K562 (cell line): Measurements from ENCODE around the gene CCDC124. TPM values are rescaled to one million over a fixed set of nuclear protein-coding genes. Genes with fewer than 3 reads are reported as not detected.

ENCODE experiments used
- BCOR ChIP-seq: fragments of 450-650 bp; IDR thresholded peaks from 2 replicates; pipeline ENCODE4 v1.6.1; 2016
- CBFA2T2 ChIP-seq: fragments of 450-650 bp; conservative IDR thresholded peaks from 2 replicates; pipeline ENCODE4 v1.6.1; 2017; ENCODE audit warnings: mild to moderate bottlenecking
- ERF ChIP-seq: fragments of 450-650 bp; formaldehyde crosslinking; IDR thresholded peaks from 2 replicates; pipeline ENCODE4 v1.4.0; 2020; ENCODE audit warnings: mild to moderate bottlenecking, mixed read lengths
- ETV5 ChIP-seq: sonication (generic); formaldehyde crosslinking; IDR thresholded peaks from 2 replicates; pipeline ENCODE4 v1.4.0; 2020; ENCODE audit warnings: low read depth, mild to moderate bottlenecking, missing genetic modification reagents
- MAFF ChIP-seq: IDR thresholded peaks from 2 replicates; pipeline ENCODE4 v1.6.1; 2012; ENCODE audit warnings: low read length, improper control_type of control experiment
- MLX ChIP-seq, 2 experiments: fragments of 450-650 bp in 1 of 2; sonication (generic) in 1 of 2; formaldehyde crosslinking; conservative IDR thresholded peaks; 2 replicates each; pipeline versions ENCODE4 v1.4.0 to v1.8.1; 2020 to 2022; ENCODE audit warnings: mild to moderate bottlenecking in 1 of 2, missing genetic modification reagents in 1 of 2
- MNT ChIP-seq, 2 experiments: fragments of 450-650 bp; conservative IDR thresholded peaks; 2 replicates each; pipeline ENCODE4 v1.6.1; 2017; ENCODE audit warnings: mild to moderate bottlenecking in 2 of 2, moderate library complexity in 2 of 2
- NR2C2 ChIP-seq, 2 experiments: fragments of 200-800 bp in 1 of 2; sonication (Bioruptor generic) in 1 of 2; sonication (generic) in 1 of 2; formaldehyde crosslinking in 1 of 2; IDR thresholded peaks; 2 replicates each; pipeline versions ENCODE4 v1.6.1 to v1.8.0; 2016 to 2022; ENCODE audit warnings: mild to moderate bottlenecking in 1 of 2, missing compliant biosample characterization in 1 of 2, missing genetic modification characterization in 1 of 2, missing genetic modification reagents in 1 of 2
- RBM17 ChIP-seq: fragments of 200-400 bp; formaldehyde crosslinking; IDR thresholded peaks from 2 replicates; pipeline ENCODE4 v1.6.1; 2017; ENCODE audit warnings: low read depth, mild to moderate bottlenecking, low read length, borderline replicate concordance
- RFX7 ChIP-seq: fragments of 250-450 bp; sonication (Bioruptor Pico); IDR thresholded peaks from 2 replicates; pipeline ENCODE4 v1.5.1; 2021; ENCODE audit warnings: mild to moderate bottlenecking
- TAF15 ChIP-seq: fragments of 200-400 bp; formaldehyde crosslinking; IDR thresholded peaks from 2 replicates; pipeline ENCODE4 v1.6.1; 2017; ENCODE audit warnings: mild to moderate bottlenecking, low read depth, low read length, moderate library complexity
- TOE1 ChIP-seq, 2 experiments: fragments of 450-650 bp in 1 of 2; sonication (generic) in 1 of 2; formaldehyde crosslinking in 1 of 2; IDR thresholded peaks; 2 replicates each; pipeline versions ENCODE4 v1.7.1 to v1.8.0; 2016 to 2022; ENCODE audit warnings: borderline replicate concordance in 2 of 2, mild to moderate bottlenecking in 2 of 2, antibody characterized with exemption in 1 of 2, inconsistent platforms in 1 of 2, low read depth in 1 of 2, missing genetic modification reagents in 1 of 2, moderate library complexity in 1 of 2
- XRCC5 ChIP-seq: fragments of 200-400 bp; formaldehyde crosslinking; IDR thresholded peaks from 2 replicates; pipeline ENCODE4 v1.6.1; 2017; ENCODE audit warnings: low read depth, mild to moderate bottlenecking, low read length
- ZC3H4 ChIP-seq: sonication (generic); formaldehyde crosslinking; IDR thresholded peaks from 2 replicates; pipeline ENCODE4 v1.9.0; 2021; ENCODE audit warnings: missing genetic modification reagents, borderline replicate concordance
- polyA plus RNA-seq, 8 experiments: library from polyadenylated mRNA; depleted of rRNA in 4 of 8; stranded (reverse) in 5 of 8; unstranded in 3 of 8; fragments of >200 nt; fragmentation: Nextera tagmentation in 2 of 8; fragmentation: Illumina TruSeq in 1 of 8; extraction: Ambion mirVana in 2 of 8; extraction: Trizol in 1 of 8; gene quantifications; 2 replicates each; pipeline versions ENCODE4 v1.2.1 to v1.2.3, GENCODE V29; 2011 to 2014; ENCODE audit warnings: inconsistent platforms in 1 of 8, missing spikeins in 1 of 8
- total RNA-seq, 7 experiments: library from RNA; depleted of rRNA in 6 of 7; stranded (reverse); fragments of >200 nt in 6 of 7; fragmentation: Illumina TruSeq in 2 of 7; extraction: Trizol in 2 of 7; gene quantifications; 2 replicates each; pipeline versions ENCODE4 v1.2.1 to v1.2.3, GENCODE V29; 2011 to 2021; ENCODE audit warnings: low replicate concordance in 1 of 7
- TF ChIP-seq, protein P1 (sequence below): fragments of 450-650 bp; formaldehyde crosslinking; IDR thresholded peaks from 2 replicates; pipeline ENCODE4 v1.4.0; 2020; ENCODE audit warnings: mild to moderate bottlenecking

Gene CCDC124
- total and polyA plus RNA-seq, 9 of the 15 experiments (the other 6 are each of a cell fraction or from before 2014, with no cell fraction given) = 5.8 to 234 (median 40.1) TPM

DNA sequence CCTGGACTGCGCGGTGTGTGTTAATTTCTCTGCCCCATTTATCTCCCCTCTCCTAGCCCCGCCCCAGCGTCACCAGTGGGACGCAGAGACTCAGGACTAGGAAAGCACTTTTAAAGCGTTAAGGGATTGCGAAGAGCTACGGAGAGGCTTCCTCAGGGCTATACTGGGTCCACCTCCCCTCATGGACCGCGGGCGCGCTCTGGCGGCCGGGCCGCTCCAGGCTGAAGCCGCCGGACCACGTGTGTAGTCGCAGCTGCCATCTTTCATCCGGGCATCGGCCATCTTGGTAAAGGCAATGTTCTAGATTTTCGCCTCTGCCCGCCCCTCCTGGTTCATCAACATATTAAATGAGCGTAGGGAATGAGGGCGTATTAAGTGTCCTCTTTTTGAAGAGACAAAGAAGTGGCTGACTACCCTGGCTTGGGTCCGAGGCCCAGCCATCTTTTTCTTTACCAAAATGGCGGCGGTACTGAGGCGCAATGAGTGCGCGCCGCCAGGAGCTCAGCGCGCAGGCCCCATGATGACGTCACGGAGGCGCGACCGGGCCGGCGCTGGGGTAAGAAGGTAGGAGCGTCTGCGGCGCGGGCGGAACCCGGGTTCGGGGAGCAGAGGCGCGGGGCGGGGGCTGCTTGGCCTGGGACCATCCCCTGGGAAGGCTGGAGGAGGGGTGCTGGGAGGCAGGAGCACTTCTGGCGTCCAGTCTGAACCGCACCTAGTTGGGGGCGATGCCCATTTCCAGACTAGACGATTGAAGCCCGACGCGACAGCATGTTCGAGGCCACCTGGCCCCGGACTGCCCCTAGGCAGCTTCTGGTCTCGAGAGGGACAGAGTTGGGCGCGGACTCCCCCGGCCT lies at the start of gene CCDC124 (continued):
- TF ChIP-seq MLX (CRISPR knock-in tag; conservative IDR thresholded peaks at IDR 0.05) = no peak
- TF ChIP-seq, protein P1, sequence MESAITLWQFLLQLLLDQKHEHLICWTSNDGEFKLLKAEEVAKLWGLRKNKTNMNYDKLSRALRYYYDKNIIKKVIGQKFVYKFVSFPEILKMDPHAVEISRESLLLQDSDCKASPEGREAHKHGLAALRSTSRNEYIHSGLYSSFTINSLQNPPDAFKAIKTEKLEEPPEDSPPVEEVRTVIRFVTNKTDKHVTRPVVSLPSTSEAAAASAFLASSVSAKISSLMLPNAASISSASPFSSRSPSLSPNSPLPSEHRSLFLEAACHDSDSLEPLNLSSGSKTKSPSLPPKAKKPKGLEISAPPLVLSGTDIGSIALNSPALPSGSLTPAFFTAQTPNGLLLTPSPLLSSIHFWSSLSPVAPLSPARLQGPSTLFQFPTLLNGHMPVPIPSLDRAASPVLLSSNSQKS = no peak
- TF ChIP-seq XRCC5 = peak; percentile 76; the same call in 1 of the 2 replicates
- peak; percentile 60 for TF ChIP-seq CBFA2T2
- peak; percentile 70 for TF ChIP-seq BCOR
- TF ChIP-seq NR2C2 (CRISPR knock-in tag; IDR thresholded peaks at IDR 0.05) = peak; percentile 66; the same call in 1 of the 2 replicates
- peak; percentile 93 for TF ChIP-seq NR2C2 (tag; IDR thresholded peaks at IDR 0.05)
- TF ChIP-seq ETV5 (CRISPR knock-in tag) = peak; percentile 45; the same call in 1 of the 2 replicates
- peak; percentile 99 to 100 for TF ChIP-seq MNT (conservative IDR thresholded peaks at IDR 0.05)
- TF ChIP-seq RBM17 = no peak
- no peak for TF ChIP-seq MAFF
- peak; percentile 66 for TF ChIP-seq TOE1 (IDR thresholded peaks at IDR 0.05; ENCODE audit: borderline replicate concordance)
- no peak for TF ChIP-seq TOE1 (CRISPR knock-in tag; IDR thresholded peaks at IDR 0.05; ENCODE audit: borderline replicate concordance, low read depth)
- peak; percentile 92; the same call in 1 of the 2 replicates for TF ChIP-seq ERF
- no peak for TF ChIP-seq RFX7 (CRISPR knock-in tag)
- no peak for TF ChIP-seq ZC3H4 (CRISPR knock-in tag)
- no peak for TF ChIP-seq TAF15
